RCC 7860 (cell line): ENCODE data around the gene CHRNA7.
"Not testable (repeated sequence)": the region's sequence is repeated elsewhere in the genome, so short reads cannot be mapped to it uniquely, and the experiment has no call there.

Experiments
- DNase-seq: peaks from one replicate; pipeline ENCODE4 v3.0.0-alpha.2; 2015; ENCODE audit warnings: low spot score
- FAIRE-seq: peaks from 2 replicates; lab custom pipeline; 2012; peaks lifted over from hg19 to GRCh38; lab: Jason Lieb, UNC

Gene CHRNA7

GRCh38 chr15:32119694-32120330, 89.5 kb downstream of the CHRNA7 start:
- FAIRE-seq (no peak), DNase-seq (no peak)

GRCh38 chr15:32120577-32121383, 90.5 kb downstream of the CHRNA7 start:
- no peak for DNase-seq
- no peak for FAIRE-seq

DNA sequence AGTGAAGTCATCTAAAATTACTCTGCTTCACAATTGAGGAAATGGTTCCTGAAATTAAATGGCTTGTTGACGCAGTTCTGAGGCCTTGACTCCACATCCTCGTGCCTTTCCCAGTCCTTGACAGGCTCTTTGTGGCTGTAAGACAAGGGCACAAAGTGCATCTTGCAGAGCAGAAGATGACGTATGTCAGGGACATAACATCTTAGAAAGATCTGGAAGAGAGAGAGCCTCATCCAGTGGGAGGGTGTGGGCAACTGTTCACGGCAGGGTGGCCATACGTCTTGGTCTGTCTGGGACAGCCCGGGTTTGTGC, 91.0 kb downstream of the CHRNA7 start:
- no peak for DNase-seq
- FAIRE-seq = no peak

GRCh38 chr15:32122013-32122412, 91.7 kb downstream of the CHRNA7 start:
- DNase-seq (no peak), FAIRE-seq (no peak)

GRCh38 chr15:32123473-32123872, 93.2 kb downstream of the CHRNA7 start:
- DNase-seq (no peak), FAIRE-seq (no peak)

DNA sequence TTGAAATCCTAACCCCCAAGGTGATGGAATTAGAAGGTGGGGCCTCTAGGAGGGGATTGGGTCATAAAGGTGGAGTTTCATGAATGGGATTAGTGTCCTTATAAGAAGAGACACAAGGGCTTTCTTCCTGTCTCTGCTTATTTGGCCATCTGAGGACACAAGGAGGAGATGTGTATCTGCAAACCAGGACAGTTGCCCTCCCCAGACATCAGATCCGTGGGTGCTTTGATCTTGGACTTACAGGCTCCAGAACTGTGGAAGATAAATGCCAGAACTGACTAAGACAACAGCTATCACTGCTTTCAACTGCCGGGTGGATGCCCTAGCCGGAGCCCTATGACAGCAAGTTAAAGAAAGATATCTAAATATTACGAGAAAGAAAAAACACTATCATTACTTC, 94.4 kb downstream of the CHRNA7 start:
- DNase-seq = no peak
- no peak for FAIRE-seq

DNA sequence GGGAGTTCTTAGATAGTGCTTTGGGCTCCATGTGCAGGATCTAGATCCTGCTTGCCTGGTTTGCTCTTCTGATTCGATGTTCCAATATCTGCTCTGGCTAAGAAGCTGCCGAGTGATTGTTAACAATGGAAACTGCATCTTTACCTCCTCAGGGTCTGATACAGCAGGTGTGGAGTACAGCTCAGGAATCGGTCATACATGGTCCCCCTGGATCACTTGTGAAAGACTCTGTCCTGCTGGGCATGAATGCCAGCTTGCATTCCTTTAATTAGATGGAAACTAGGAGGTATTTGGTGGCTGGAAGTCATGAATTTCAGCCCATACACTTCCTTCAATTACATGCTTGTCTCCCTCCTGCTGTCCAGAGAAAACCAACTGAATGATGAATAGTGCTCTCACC, 95.3 kb downstream of the CHRNA7 start:
- DNase-seq (no peak), FAIRE-seq (no peak)

- FAIRE-seq = no peak
- no peak for DNase-seq
These were observed 99.5 kb downstream of the CHRNA7 start for GRCh38 chr15:32129815-32130214.

GRCh38 chr15:32130823-32131222, 100.5 kb downstream of the CHRNA7 start:
- FAIRE-seq (no peak), DNase-seq (no peak)

DNA sequence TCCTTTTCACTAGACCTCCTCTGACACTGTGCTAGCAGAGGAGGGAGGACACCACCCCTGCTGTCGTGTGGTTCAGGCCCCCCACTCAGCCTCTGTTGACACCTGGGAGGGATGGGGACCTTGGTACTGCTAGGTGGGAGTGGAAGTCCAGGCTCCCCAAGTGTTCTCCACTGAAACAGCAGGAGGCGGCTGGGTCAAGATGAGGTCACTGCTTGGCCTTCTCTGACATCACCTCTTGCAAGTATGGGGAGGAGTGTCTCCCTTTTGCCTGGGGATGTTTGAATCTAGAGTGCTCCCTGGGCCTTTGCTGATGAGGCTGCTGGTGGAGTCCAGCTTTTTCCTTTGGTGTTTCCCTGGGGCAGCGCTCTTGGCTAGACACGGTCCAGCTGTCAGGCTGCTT, 101.5 kb downstream of the CHRNA7 start:
- FAIRE-seq = no peak
- no peak for DNase-seq

GRCh38 chr15:32132859-32133258, 102.5 kb downstream of the CHRNA7 start:
- DNase-seq (no peak), FAIRE-seq (no peak)

- DNase-seq = no peak
- no peak for FAIRE-seq
These were observed 104.5 kb downstream of the CHRNA7 start for GRCh38 chr15:32134842-32135241.

GRCh38 chr15:32135335-32135734, 105.0 kb downstream of the CHRNA7 start:
- FAIRE-seq = no peak
- DNase-seq = no peak

DNA sequence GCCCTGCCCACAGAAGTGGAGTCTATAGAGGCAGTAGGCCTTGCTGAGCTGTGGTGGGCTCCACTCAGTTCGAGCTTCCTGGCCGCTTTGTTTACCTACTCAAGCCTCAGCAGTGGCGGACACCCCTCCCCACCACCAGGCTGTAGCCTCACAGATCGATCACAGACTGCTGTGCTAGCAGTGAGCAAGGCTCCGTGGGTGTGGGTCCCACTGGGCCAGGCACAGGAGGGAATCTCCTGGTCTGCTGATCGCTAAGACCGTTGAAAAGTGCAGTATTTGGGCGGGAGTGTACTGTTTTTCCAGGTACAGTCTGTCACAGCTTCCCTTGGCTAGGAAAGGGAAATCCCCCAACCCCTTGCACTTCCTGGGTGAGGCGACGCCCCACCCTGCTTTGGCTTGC, 115.2 kb downstream of the CHRNA7 start:
- FAIRE-seq, DNase-seq: not testable (repeated sequence)

GRCh38 chr15:32148833-32149555, 118.7 kb downstream of the CHRNA7 start:
- FAIRE-seq = no peak

DNA sequence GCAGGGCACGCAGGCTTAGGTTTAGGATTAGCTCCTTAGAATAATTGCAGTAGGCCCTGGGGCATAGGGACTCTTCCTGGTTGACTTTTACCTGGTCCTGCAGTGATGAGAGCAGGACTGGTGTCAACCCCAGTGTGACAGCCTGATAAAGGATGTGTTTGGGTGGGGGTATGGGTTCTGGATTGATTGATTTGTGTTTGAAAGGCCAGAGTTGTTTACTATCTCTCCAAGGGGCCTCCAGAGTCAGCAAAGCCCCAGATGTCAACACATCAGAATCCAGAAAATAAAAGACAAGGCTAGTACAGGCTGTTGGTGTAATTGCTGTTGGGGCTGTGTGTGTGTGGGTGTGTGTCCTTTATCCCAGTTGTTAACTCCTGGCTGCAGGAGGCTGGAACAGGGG, 122.3 kb downstream of the CHRNA7 start:
- FAIRE-seq = no peak

More at GRCh38 chr15:32148833-32149555, 118.7 kb downstream of the CHRNA7 start:
- no peak for DNase-seq

DNA sequence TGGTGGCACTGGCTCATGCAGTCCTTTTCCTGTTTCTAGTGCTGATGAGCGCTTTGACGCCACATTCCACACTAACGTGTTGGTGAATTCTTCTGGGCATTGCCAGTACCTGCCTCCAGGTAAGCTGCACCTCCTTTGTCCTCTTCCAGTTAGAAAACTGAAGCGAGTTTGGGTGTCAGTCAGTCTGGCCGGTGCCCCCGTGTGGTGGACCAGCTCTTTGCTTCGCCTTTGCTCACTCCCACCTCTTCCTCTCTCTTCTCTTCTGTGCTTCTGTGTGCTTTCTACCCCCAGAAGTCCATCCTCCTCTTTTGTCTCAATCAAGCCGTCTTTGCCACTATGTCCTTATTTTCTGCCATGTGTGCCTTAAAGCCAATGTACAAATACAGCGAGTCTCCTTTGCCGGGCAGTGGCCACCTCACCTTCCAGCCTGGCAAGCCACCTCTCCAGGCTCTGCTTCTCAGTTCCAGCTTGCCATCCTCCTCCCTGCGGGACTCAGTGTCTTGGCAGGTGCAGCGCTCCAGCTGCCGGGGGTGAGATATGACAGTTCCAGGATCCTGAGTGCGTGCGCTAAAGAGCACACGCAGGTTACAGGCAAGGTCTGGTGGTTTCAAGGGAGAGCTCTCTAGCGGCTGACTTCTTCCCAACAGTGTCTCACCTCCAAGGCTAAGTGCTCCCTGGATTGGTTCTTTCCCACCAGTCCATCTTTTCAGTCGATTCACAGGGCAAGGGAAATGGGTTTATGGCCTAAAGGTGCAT, 123.7 kb downstream of the CHRNA7 start:
- not testable (repeated sequence) for FAIRE-seq, DNase-seq

More for the DNA sequence above, 122.3 kb downstream of the CHRNA7 start:
- DNase-seq = no peak

DNA sequence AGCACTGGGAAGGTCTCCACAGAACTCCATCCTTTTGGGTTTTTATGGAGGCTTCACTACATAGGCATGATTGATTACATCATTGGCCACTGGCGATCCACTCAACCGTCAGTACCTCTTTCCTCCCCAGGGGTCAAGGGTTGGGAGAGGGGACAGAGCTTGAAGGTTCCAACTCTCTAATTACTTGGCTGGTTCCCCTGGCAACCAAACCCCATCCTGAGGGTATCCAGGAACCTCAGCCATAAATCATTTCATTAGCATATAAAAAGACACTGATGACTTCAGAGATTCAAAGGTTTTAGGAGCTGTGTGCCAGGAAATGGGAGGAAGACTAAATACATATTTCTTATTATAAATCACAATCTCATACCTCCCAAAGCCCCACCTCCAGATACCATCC, 131.8 kb downstream of the CHRNA7 start:
- DNase-seq, FAIRE-seq: not testable (repeated sequence)

GRCh38 chr15:32164065-32164464, 133.8 kb downstream of the CHRNA7 start:
- DNase-seq, FAIRE-seq: not testable (repeated sequence)

- not testable (repeated sequence) for DNase-seq, FAIRE-seq
These were observed 134.4 kb downstream of the CHRNA7 start for GRCh38 chr15:32164747-32165146.

DNA sequence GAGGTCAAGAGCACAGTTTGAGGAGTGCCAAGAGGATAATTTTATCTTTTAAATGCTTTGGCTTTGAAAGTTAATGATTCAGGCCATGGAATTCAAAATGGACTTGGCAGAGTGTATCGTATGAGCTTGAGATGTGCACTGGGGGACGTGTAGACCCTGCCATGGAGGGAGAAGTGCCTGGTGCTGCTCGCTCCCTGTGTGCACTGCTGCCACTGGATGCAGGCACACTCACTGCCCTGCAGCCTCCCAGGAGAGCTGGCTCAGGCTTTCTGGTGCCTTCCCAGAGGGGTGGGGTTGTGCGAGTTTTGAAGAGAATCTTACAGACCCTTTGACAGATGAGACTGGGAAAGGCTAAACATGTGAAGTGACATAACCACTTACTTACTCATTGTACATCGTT, 135.5 kb downstream of the CHRNA7 start:
- not testable (repeated sequence) for FAIRE-seq, DNase-seq
